ENCODE results near the gene DIPK1A. TPM values are rescaled to one million over a fixed set of nuclear protein-coding genes. Genes with fewer than 3 reads are reported as not detected.
A peak's percentile ranks its signal among the peaks of the same experiment; 100 is the strongest.

The DIPK1A gene
- total RNA-seq, 1 donor, result 29.0 TPM

DNA sequence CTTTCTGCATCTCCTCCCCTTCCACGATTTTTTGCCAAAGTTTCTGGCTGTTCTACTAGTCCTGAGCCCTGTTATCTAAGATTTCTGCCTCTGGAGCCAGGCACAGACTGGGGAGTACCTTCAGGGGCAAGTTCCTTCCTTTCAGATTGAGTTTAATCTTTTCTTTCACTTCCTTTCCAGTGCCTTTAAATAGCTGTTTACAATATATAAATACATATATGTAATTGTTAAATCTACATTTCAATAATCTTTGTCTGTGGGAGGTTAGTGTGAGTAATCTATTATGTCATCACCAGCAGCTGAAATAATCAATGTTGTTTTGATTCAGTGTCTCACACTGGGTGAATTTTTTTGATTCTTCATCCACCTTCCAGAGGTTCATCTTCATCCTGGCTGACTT, 31.8 kb downstream of the DIPK1A start:
- DNase-seq (ENCODE audit: insufficient read length, low spot score, missing footprints), result no peak
- Histone ChIP-seq H2AFZ (ENCODE audit: low read length) (peak overlapping the region; percentile 42), H3K27ac (ENCODE audit: low read depth, low read length) (no peak overlapping the region), H3K79me2 (ENCODE audit: insufficient read depth, low read length) (peaks cover 3% of the 10 kb centered on the region), H3K27me3 (ENCODE audit: insufficient read depth, low read length) (no peaks in the 10 kb centered on the region), H4K20me1 (ENCODE audit: insufficient read depth, low read length) (no peaks in the 10 kb centered on the region), H3K4me2 (ENCODE audit: insufficient read depth, low read length) (peak overlapping the region; percentile 5), H3K9me3 (ENCODE audit: low read depth, low read length) (no peaks in the 10 kb centered on the region), H3K4me3 (ENCODE audit: insufficient read depth, low read length) (no peak overlapping the region), H3K36me3 (ENCODE audit: insufficient read depth, low read length) (no peaks in the 10 kb centered on the region), H3K4me1 (ENCODE audit: insufficient read depth, low read length) (peaks cover 32% of the 10 kb centered on the region)
- TF ChIP-seq, protein P1, sequence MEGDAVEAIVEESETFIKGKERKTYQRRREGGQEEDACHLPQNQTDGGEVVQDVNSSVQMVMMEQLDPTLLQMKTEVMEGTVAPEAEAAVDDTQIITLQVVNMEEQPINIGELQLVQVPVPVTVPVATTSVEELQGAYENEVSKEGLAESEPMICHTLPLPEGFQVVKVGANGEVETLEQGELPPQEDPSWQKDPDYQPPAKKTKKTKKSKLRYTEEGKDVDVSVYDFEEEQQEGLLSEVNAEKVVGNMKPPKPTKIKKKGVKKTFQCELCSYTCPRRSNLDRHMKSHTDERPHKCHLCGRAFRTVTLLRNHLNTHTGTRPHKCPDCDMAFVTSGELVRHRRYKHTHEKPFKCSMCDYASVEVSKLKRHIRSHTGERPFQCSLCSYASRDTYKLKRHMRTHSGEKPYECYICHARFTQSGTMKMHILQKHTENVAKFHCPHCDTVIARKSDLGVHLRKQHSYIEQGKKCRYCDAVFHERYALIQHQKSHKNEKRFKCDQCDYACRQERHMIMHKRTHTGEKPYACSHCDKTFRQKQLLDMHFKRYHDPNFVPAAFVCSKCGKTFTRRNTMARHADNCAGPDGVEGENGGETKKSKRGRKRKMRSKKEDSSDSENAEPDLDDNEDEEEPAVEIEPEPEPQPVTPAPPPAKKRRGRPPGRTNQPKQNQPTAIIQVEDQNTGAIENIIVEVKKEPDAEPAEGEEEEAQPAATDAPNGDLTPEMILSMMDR (IDR thresholded peaks at IDR 0.05; ENCODE audit: extremely low read depth, low read depth, low read length), result no peak

DNA sequence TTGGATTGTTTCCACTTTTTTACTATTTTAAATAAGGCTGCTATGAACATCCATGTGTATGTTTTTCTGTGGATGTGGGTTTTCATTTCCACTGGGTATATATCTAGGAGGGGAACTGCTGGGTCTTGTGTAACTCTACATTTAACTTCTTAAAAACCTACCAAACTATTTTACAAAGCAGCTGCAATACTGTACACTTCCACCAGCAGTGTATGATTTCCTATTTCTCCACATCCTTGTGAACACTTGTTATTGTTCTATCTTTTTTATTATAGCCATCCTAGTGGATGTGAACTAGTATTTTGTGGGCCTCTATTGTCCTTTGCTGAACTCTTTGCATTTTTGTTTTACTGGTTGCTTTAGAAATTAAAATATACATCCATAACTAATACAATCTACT, 33.4 kb downstream of the DIPK1A start:
- no peak overlapping the region for H2AFZ ChIP-seq (ENCODE audit: low read length)
- H3K4me3 ChIP-seq (ENCODE audit: insufficient read depth, low read length), result no peak overlapping the region
- peaks cover 30% of the 10 kb centered on the region for H3K4me1 ChIP-seq (ENCODE audit: insufficient read depth, low read length)
- no peak overlapping the region for H3K27ac ChIP-seq (ENCODE audit: low read depth, low read length)
- DNase-seq (ENCODE audit: insufficient read length, low spot score, missing footprints), result no peak
- H3K4me2 ChIP-seq (ENCODE audit: insufficient read depth, low read length), result no peak overlapping the region
- peaks cover 3% of the 10 kb centered on the region for H3K79me2 ChIP-seq (ENCODE audit: insufficient read depth, low read length)
- TF ChIP-seq, protein P1 (IDR thresholded peaks at IDR 0.05; ENCODE audit: extremely low read depth, low read depth, low read length), result no peak
- no peaks in the 10 kb centered on the region for H3K36me3 ChIP-seq (ENCODE audit: insufficient read depth, low read length)
- no peaks in the 10 kb centered on the region for H3K27me3 ChIP-seq (ENCODE audit: insufficient read depth, low read length)
- no peaks in the 10 kb centered on the region for H3K9me3 ChIP-seq (ENCODE audit: low read depth, low read length)
- H4K20me1 ChIP-seq (ENCODE audit: insufficient read depth, low read length), result no peaks in the 10 kb centered on the region

DNA sequence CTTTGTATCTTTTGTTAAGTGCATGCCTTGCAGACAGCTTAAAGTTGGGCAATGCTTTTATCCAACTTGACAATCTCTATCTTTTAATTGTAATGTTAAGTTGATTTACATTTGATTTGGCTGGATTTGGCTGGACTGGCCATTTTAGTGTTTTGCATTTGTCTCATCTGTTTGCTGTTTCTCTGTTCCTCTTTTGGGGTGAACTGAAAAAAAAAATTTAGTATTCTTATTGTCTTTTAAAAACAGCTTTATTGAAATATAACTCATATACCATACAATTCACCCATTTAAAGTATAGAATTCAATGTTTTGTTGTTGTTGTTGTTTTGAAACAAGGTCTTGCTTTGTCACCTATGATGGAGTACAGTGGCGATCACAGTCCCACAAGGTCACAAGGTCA, 34.4 kb downstream of the DIPK1A start:
- Histone ChIP-seq H2AFZ (ENCODE audit: low read length) (no peak overlapping the region), H3K27me3 (ENCODE audit: insufficient read depth, low read length) (no peaks in the 10 kb centered on the region), H3K9me3 (ENCODE audit: low read depth, low read length) (no peaks in the 10 kb centered on the region), H3K27ac (ENCODE audit: low read depth, low read length) (no peak overlapping the region), H3K4me2 (ENCODE audit: insufficient read depth, low read length) (no peak overlapping the region), H3K36me3 (ENCODE audit: insufficient read depth, low read length) (no peaks in the 10 kb centered on the region), H3K4me1 (ENCODE audit: insufficient read depth, low read length) (peaks cover 36% of the 10 kb centered on the region), H3K79me2 (ENCODE audit: insufficient read depth, low read length) (no peaks in the 10 kb centered on the region), H3K4me3 (ENCODE audit: insufficient read depth, low read length) (no peak overlapping the region), H4K20me1 (ENCODE audit: insufficient read depth, low read length) (no peaks in the 10 kb centered on the region)
- TF ChIP-seq, protein P1 (IDR thresholded peaks at IDR 0.05; ENCODE audit: extremely low read depth, low read depth, low read length), result no peak
- DNase-seq (ENCODE audit: insufficient read length, low spot score, missing footprints), result no peak

DNA sequence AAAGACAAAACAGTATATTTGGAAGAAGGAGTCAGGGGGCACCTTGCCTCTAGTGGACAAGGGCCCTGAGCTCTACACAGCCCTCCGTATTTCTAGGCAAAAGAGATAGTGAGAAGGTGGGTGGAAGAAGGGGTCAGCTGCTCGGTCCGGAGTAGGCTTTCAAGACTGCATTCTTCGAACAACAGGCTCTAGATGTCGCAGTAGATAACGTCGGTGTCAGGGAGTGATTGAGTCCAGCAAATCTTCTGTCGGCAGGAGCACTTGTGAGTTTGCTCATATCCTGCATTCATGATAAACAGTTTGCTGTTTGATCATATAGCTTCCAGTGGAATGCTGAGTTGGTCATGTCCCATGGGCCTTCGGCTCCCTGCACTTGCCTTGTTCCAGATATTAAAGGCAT, 36.8 kb downstream of the DIPK1A start:
- Histone ChIP-seq H3K4me2 (ENCODE audit: insufficient read depth, low read length) (peak overlapping the region; percentile 82), H3K36me3 (ENCODE audit: insufficient read depth, low read length) (no peaks in the 10 kb centered on the region), H2AFZ (ENCODE audit: low read length) (peak overlapping the region; percentile 77), H3K27me3 (ENCODE audit: insufficient read depth, low read length) (no peaks in the 10 kb centered on the region), H4K20me1 (ENCODE audit: insufficient read depth, low read length) (no peaks in the 10 kb centered on the region), H3K9me3 (ENCODE audit: low read depth, low read length) (no peaks in the 10 kb centered on the region), H3K79me2 (ENCODE audit: insufficient read depth, low read length) (no peaks in the 10 kb centered on the region), H3K27ac (ENCODE audit: low read depth, low read length) (peak overlapping the region; percentile 69), H3K4me1 (ENCODE audit: insufficient read depth, low read length) (peaks cover 29% of the 10 kb centered on the region), H3K4me3 (ENCODE audit: insufficient read depth, low read length) (peak overlapping the region; percentile 7)
- TF ChIP-seq, protein P1 (IDR thresholded peaks at IDR 0.05; ENCODE audit: extremely low read depth, low read depth, low read length), result no peak
- DNase-seq (ENCODE audit: insufficient read length, low spot score, missing footprints), result no peak
